OCI-LY1 (cell line): ENCODE results near the gene TNNT2.

ENCODE experiments used
- H2AFZ ChIP-seq: fragments of 200-600 bp; sonication (generic), shearing (Covaris generic); 2 replicates; pipeline ENCODE4 v1.6.0; 2014; ENCODE audit warnings: antibody characterized with exemption, mild to moderate bottlenecking, low read length
- H3F3A ChIP-seq: fragments of 200-600 bp; sonication (generic), shearing (Covaris generic); 2 replicates; pipeline ENCODE4 v1.6.0; 2014; ENCODE audit warnings: mild to moderate bottlenecking, antibody characterized with exemption, low read length, moderate library complexity; ENCODE audit not compliant: insufficient read depth
- H3K27ac ChIP-seq: fragments of 200-600 bp; sonication (generic); 2 replicates; pipeline ENCODE4 v1.5.1; 2014; ENCODE audit warnings: low read length, mixed run types, mild to moderate bottlenecking, low read depth; ENCODE audit not compliant: poor library complexity, severe bottlenecking
- H3K27me3 ChIP-seq: fragments of 200-600 bp; sonication (generic); 2 replicates; pipeline ENCODE4 v1.6.0; 2014; ENCODE audit warnings: antibody characterized with exemption, mild to moderate bottlenecking, low read length, moderate library complexity; ENCODE audit not compliant: insufficient read depth
- H3K36me3 ChIP-seq: fragments of 200-600 bp; sonication (generic); 2 replicates; pipeline ENCODE4 v1.6.1; 2014; ENCODE audit warnings: mild to moderate bottlenecking, antibody characterized with exemption, low read length, moderate library complexity, mixed read lengths; ENCODE audit not compliant: insufficient read depth
- H3K4me1 ChIP-seq: fragments of 200-600 bp; sonication (generic); 2 replicates; pipeline ENCODE4 v1.5.1; 2014; ENCODE audit warnings: mild to moderate bottlenecking, low read length, moderate library complexity; ENCODE audit not compliant: insufficient read depth, severe bottlenecking
- H3K4me2 ChIP-seq: fragments of 200-600 bp; sonication (generic), shearing (Covaris generic); 2 replicates; pipeline ENCODE4 v1.6.1; 2014; ENCODE audit warnings: low read length
- H3K4me3 ChIP-seq: fragments of 200-600 bp; sonication (generic); 2 replicates; pipeline ENCODE4 v1.5.1; 2014; ENCODE audit warnings: low read length, low read depth, mild to moderate bottlenecking, mixed read lengths; ENCODE audit not compliant: poor library complexity, severe bottlenecking
- H3K79me2 ChIP-seq: fragments of 200-600 bp; shearing (Covaris generic); 2 replicates; pipeline ENCODE4 v1.6.1; 2016; ENCODE audit warnings: mixed run types, low read length, mixed read lengths; ENCODE audit not compliant: insufficient read depth
- H3K9ac ChIP-seq: fragments of 200-600 bp; sonication (generic), shearing (Covaris generic); 2 replicates; pipeline ENCODE4 v1.6.1; 2014; ENCODE audit warnings: mild to moderate bottlenecking, low read length, mixed read lengths
- H3K9me2 ChIP-seq: fragments of 200-600 bp; sonication (generic), shearing (Covaris generic); 2 replicates; pipeline ENCODE4 v1.6.1; 2014; ENCODE audit warnings: low read depth, mild to moderate bottlenecking, low read length, mixed read lengths
- H3K9me3 ChIP-seq: fragments of 200-600 bp; shearing (Covaris generic); 2 replicates; pipeline ENCODE4 v1.6.1; 2014; ENCODE audit warnings: low read length, mixed read lengths
- H4K20me1 ChIP-seq: fragments of 200-600 bp; sonication (generic), shearing (Covaris generic); 2 replicates; pipeline ENCODE4 v1.6.0; 2016; ENCODE audit warnings: mild to moderate bottlenecking, low read length; ENCODE audit not compliant: insufficient read depth
- CTCF ChIP-seq: fragments of 200-600 bp; sonication (generic), shearing (Covaris generic); IDR thresholded peaks from 2 replicates; pipeline ENCODE4 v1.5.1; 2017; ENCODE audit warnings: mild to moderate bottlenecking, antibody characterized with exemption, low read length, moderate library complexity, mixed read lengths
- EZH2 ChIP-seq: fragments of 200-600 bp; sonication (generic), shearing (Covaris generic); IDR thresholded peaks from 2 replicates; pipeline ENCODE4 v1.8.0; 2017; ENCODE audit warnings: borderline replicate concordance, mixed run types, mild to moderate bottlenecking, antibody characterized with exemption, low read length, moderate library complexity, mixed read lengths

Gene TNNT2

DNA sequence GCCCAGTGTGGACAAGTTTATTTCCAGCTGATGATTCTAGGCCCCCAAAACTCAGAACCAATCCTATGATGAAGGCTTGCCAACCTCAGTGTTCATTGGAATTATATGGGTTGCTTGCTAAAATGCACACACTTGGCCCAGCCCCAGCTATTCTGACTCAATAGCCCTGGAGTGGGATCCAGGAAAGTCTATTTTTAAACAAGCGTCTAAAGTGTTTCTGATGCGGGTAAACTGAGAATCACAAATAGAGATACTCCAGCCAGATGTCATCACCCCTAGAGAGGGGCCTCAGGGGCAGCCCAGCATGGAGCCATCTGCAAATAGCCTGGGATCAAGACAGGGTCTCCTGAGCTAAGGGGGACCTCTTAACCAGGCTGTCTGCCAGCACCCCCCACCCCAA, 48.2 kb downstream of the TNNT2 start:
- Histone ChIP-seq H3K9me3 (no peaks in the 10 kb centered on the region), H3K9ac (no peak overlapping the region), H3K4me3 (no peak overlapping the region), H3K79me2 (no peaks in the 10 kb centered on the region), H2AFZ (no peak overlapping the region), H3K9me2 (no peaks in the 10 kb centered on the region), H3K4me1 (no peaks in the 10 kb centered on the region), H3K4me2 (no peak overlapping the region), H3K36me3 (no peaks in the 10 kb centered on the region), H3K27ac (no peak overlapping the region), H3K27me3 (no peaks in the 10 kb centered on the region), H3F3A (no peaks in the 10 kb centered on the region), H4K20me1 (no peaks in the 10 kb centered on the region)
- TF ChIP-seq EZH2 = no peak
- TF ChIP-seq CTCF = no peak

DNA sequence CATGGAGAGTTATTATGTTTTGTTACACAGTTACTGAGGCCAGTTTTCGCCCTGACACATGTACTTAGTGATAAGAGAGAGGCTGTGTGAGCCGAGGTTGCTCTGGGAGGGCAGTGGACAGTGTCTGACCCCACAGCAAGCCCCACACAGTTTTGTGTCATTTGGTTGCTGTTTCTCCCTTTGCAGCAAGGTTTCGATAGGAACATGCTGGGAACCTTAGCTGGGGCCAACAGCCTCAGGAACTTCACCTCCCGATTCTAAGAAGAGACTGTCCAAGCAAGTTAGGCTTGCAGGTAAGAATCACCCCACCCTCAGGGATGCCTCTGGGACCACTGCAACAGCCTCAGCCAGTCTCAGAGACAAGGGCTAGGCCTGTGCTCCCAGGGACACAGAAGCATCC, 48.9 kb downstream of the TNNT2 start:
- H2AFZ ChIP-seq = no peak overlapping the region
- H3K4me1 ChIP-seq = no peaks in the 10 kb centered on the region
- TF ChIP-seq EZH2 = no peak
- TF ChIP-seq CTCF = no peak
- H3K9me3 ChIP-seq = no peaks in the 10 kb centered on the region
- no peak overlapping the region for H3K4me2 ChIP-seq
- no peak overlapping the region for H3K27ac ChIP-seq
- no peaks in the 10 kb centered on the region for H3K36me3 ChIP-seq
- no peak overlapping the region for H3K9ac ChIP-seq
- H3K9me2 ChIP-seq = no peaks in the 10 kb centered on the region
- no peaks in the 10 kb centered on the region for H3K27me3 ChIP-seq
- no peaks in the 10 kb centered on the region for H4K20me1 ChIP-seq
- H3K4me3 ChIP-seq = no peak overlapping the region
- H3K79me2 ChIP-seq = no peaks in the 10 kb centered on the region
- H3F3A ChIP-seq = no peaks in the 10 kb centered on the region

DNA sequence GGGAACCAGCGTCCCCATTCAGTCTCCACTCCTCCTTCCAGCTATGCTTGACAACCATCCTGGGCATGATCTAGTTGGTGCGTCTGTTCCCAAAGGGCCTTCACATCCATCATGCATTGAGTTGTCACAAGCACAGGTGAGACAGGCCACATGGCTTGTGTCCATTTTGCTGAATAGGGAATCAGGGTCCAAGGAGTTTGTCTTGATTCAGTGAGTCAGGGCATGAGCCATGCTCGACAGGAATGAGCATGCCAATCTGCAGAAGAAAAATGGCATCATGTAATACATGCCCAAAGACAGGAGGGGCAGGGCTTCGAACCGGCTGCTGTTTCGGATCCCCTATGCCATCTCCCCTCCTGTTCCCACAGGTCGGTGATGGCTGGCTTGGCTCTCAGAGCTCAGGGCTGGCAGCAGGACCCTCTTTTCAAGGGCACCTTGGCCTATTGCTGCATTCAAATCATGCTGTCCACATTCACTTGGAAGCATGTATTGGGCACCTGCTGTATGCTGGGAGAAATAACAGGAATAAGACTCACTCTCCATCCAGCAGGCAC, 49.7 kb downstream of the TNNT2 start:
- TF ChIP-seq CTCF = no peak
- TF ChIP-seq EZH2 = no peak
- H3K36me3 ChIP-seq = no peaks in the 10 kb centered on the region
- H3K27ac ChIP-seq = no peak overlapping the region

More for the DNA sequence above, 49.7 kb downstream of the TNNT2 start:
- Histone ChIP-seq H3F3A (no peaks in the 10 kb centered on the region), H3K9me2 (no peaks in the 10 kb centered on the region), H3K9ac (no peak overlapping the region), H2AFZ (no peak overlapping the region), H3K27me3 (no peaks in the 10 kb centered on the region), H4K20me1 (no peaks in the 10 kb centered on the region), H3K4me3 (no peak overlapping the region), H3K4me1 (no peaks in the 10 kb centered on the region), H3K79me2 (no peaks in the 10 kb centered on the region), H3K4me2 (no peak overlapping the region), H3K9me3 (no peaks in the 10 kb centered on the region)
